Measurements from ENCODE around the gene RBM47.
"Not testable (repeated sequence)": the region's sequence is repeated elsewhere in the genome, so short reads cannot be mapped to it uniquely, and the experiment has no call there.

RBM47 gene

GRCh38 chr4:40405193-40405592 is 224.5 kb downstream of the RBM47 start:
- no peak for DNase-seq (ENCODE audit: low read depth)

- DNase-seq (ENCODE audit: low read depth): no peak
Observed at GRCh38 chr4:40403081-40403480, 226.6 kb downstream of the RBM47 start.

GRCh38 chr4:40402556-40402955 is 227.1 kb downstream of the RBM47 start:
- no peak for DNase-seq (ENCODE audit: low read depth)

GRCh38 chr4:40401631-40402030 is 228.0 kb downstream of the RBM47 start:
- no peak for DNase-seq (ENCODE audit: low read depth)

- no peak for DNase-seq (ENCODE audit: low read depth)
Observed at GRCh38 chr4:40401096-40401495, 228.6 kb downstream of the RBM47 start.

- no peak for DNase-seq (ENCODE audit: low read depth)
Observed at GRCh38 chr4:40399578-40399977, 230.1 kb downstream of the RBM47 start.

GRCh38 chr4:40395908-40396793 is 233.5 kb downstream of the RBM47 start:
- DNase-seq (ENCODE audit: low read depth): no peak

GRCh38 chr4:40395166-40395900 is 234.3 kb downstream of the RBM47 start:
- DNase-seq (ENCODE audit: low read depth): no peak

- DNase-seq (ENCODE audit: low read depth): no peak
Observed at GRCh38 chr4:40394236-40394635, 235.4 kb downstream of the RBM47 start.

- not testable (repeated sequence) for DNase-seq (ENCODE audit: low read depth)
Observed at GRCh38 chr4:40392241-40392640, 237.4 kb downstream of the RBM47 start.

GRCh38 chr4:40389986-40390385 is 239.7 kb downstream of the RBM47 start:
- DNase-seq (ENCODE audit: low read depth): no peak

- no peak for DNase-seq (ENCODE audit: low read depth)
Observed at GRCh38 chr4:40388239-40388638, 241.4 kb downstream of the RBM47 start.

GRCh38 chr4:40380647-40381046 is 249.0 kb downstream of the RBM47 start:
- DNase-seq (ENCODE audit: low read depth): no peak

GRCh38 chr4:40379248-40379647 is 250.4 kb downstream of the RBM47 start:
- no peak for DNase-seq (ENCODE audit: low read depth)

- no peak for DNase-seq (ENCODE audit: low read depth)
Observed at GRCh38 chr4:40378619-40379018, 251.0 kb downstream of the RBM47 start.

- DNase-seq (ENCODE audit: low read depth): no peak
Observed at GRCh38 chr4:40377512-40378365, 251.9 kb downstream of the RBM47 start.

GRCh38 chr4:40375620-40376019 is 254.0 kb downstream of the RBM47 start:
- no peak for DNase-seq (ENCODE audit: low read depth)

- DNase-seq (ENCODE audit: low read depth): no peak
Observed at GRCh38 chr4:40375095-40375494, 254.6 kb downstream of the RBM47 start.

GRCh38 chr4:40373636-40374035 is 256.0 kb downstream of the RBM47 start:
- no peak for DNase-seq (ENCODE audit: low read depth)
